Activated CD4-positive, alpha-beta memory T cell treated with anti-CD3 and anti-CD28 coated beads, Interleukin-2, amount 10 ng/mL, durations not matched to agents 7 days and 5 days (primary cell): Measurements from ENCODE around the gene KMT5C. TPM values are rescaled to one million over a fixed set of nuclear protein-coding genes. Genes with fewer than 3 reads are reported as not detected.

Source experiments
- CTCF ChIA-PET: fragments of 350-600 bp; sonication (Branson Sonifier 250); formaldehyde crosslinking; loops from one replicate; lab custom pipeline; 2021; ENCODE audit warnings: antibody characterized with exemption, inconsistent platforms; lab: Charles Lee
- POLR2A ChIA-PET: fragments of 350-600 bp; sonication (Branson Sonifier 250); formaldehyde crosslinking; loops from one replicate; lab custom pipeline; 2021; ENCODE audit warnings: antibody characterized with exemption; lab: Charles Lee
- DNase-seq: peaks from one replicate; pipeline ENCODE4 v3.0.0-alpha.2; 2020
- H3K27ac Mint-ChIP-seq: one replicate; pipeline ENCODE4 v1.8.0; 2021; ENCODE audit warnings: mild to moderate bottlenecking, mixed read lengths
- H3K27me3 Mint-ChIP-seq: one replicate; pipeline ENCODE4 v1.8.0; 2021; ENCODE audit warnings: mixed read lengths
- H3K36me3 Mint-ChIP-seq: one replicate; pipeline ENCODE4 v1.8.0; 2021; ENCODE audit warnings: low read depth, mixed read lengths
- H3K4me1 Mint-ChIP-seq: one replicate; pipeline ENCODE4 v1.8.0; 2021; ENCODE audit warnings: mixed read lengths
- H3K4me3 Mint-ChIP-seq: one replicate; pipeline ENCODE4 v1.8.0; 2021; ENCODE audit warnings: mild to moderate bottlenecking, mixed read lengths
- H3K9me3 Mint-ChIP-seq: one replicate; pipeline ENCODE4 v1.8.0; 2021; ENCODE audit warnings: mixed read lengths
- total RNA-seq, 2 experiments: library from RNA; stranded (reverse); gene quantifications; one replicate each; pipeline ENCODE4 v1.2.3, GENCODE V29; 2021

Gene KMT5C
- total RNA-seq, 2 experiments from 2014 or later, result 27.2 to 28.9 TPM

GRCh38 chr19:55379174-55379573, 39.5 kb downstream of the KMT5C start:
- CTCF ChIA-PET, result no interaction called here
- H3K27me3 Mint-ChIP-seq, result no peaks in the 10 kb centered on the region
- H3K36me3 Mint-ChIP-seq, result peaks cover 15% of the 10 kb centered on the region
- H3K4me3 Mint-ChIP-seq, result no peak overlapping the region
- no peak overlapping the region for H3K27ac Mint-ChIP-seq
- DNase-seq, result no peak
- POLR2A ChIA-PET, result no interaction called here
- H3K4me1 Mint-ChIP-seq, result peaks cover 20% of the 10 kb centered on the region
- no peaks in the 10 kb centered on the region for H3K9me3 Mint-ChIP-seq

- Mint-ChIP-seq H3K27me3 (no peaks in the 10 kb centered on the region), H3K9me3 (no peaks in the 10 kb centered on the region), H3K4me3 (peak overlapping the region; percentile 85), H3K36me3 (peaks cover 29% of the 10 kb centered on the region), H3K27ac (no peak overlapping the region), H3K4me1 (peaks cover 38% of the 10 kb centered on the region)
- CTCF ChIA-PET, result interaction anchor here (0.6 kb wide), 1 partner anchor 240 kb away, joined by 4 read pairs; no protein-coding TSS in a partner anchor
- POLR2A ChIA-PET, result interaction anchor here (0.6 to 3.4 kb wide), 3 partner anchors 9 to 131 kb away, joined by 3 to 17 read pairs (median 3); no protein-coding TSS in a partner anchor
- DNase-seq, result no peak
These were observed 42.3 kb downstream of the KMT5C start for GRCh38 chr19:55382013-55382412.

GRCh38 chr19:55382522-55383054, 42.9 kb downstream of the KMT5C start:
- H3K27me3 Mint-ChIP-seq, result no peaks in the 10 kb centered on the region
- DNase-seq, result no peak
- ChIA-PET POLR2A (interaction anchor here (0.6 to 3.4 kb wide), 9 partner anchors 10 to 132 kb away, joined by 3 to 77 read pairs (median 16); partner anchors contain the start of genes KMT5C, PPP6R1 and UBE2S), CTCF (interaction anchor here (1.5 to 2.4 kb wide), 4 partner anchors 43 to 320 kb away, joined by 3 to 30 read pairs (median 10); partner anchors contain the start of genes KMT5C and RDH13)
- no peaks in the 10 kb centered on the region for H3K9me3 Mint-ChIP-seq
- H3K36me3 Mint-ChIP-seq, result peaks cover 35% of the 10 kb centered on the region
- H3K4me1 Mint-ChIP-seq, result peaks cover 44% of the 10 kb centered on the region
- peak overlapping the region; percentile 85 for H3K4me3 Mint-ChIP-seq
- H3K27ac Mint-ChIP-seq, result peak overlapping the region; percentile 88

GRCh38 chr19:55383279-55384130, 43.8 kb downstream of the KMT5C start:
- peak overlapping the region; percentile 85 for H3K4me3 Mint-ChIP-seq
- no peaks in the 10 kb centered on the region for H3K9me3 Mint-ChIP-seq
- peaks cover 53% of the 10 kb centered on the region for H3K4me1 Mint-ChIP-seq
- ChIA-PET POLR2A (interaction anchor here (1.1 to 3.4 kb wide), 21 partner anchors 8 to 303 kb away, joined by 3 to 77 read pairs (median 7); partner anchors contain the start of genes FIZ1, HSPBP1, KMT5C and PPP1R12C), CTCF (interaction anchor here (1.2 to 2.4 kb wide), 13 partner anchors 20 to 321 kb away, joined by 3 to 30 read pairs (median 6); partner anchors contain the start of genes HSPBP1, KMT5C, RDH13 and UBE2S)
- H3K36me3 Mint-ChIP-seq, result peaks cover 44% of the 10 kb centered on the region
- H3K27ac Mint-ChIP-seq, result peak overlapping the region; percentile 88
- H3K27me3 Mint-ChIP-seq, result no peaks in the 10 kb centered on the region
- DNase-seq, result peak; percentile 29

GRCh38 chr19:55384131-55384919, 44.6 kb downstream of the KMT5C start, which contains the start of gene TMEM238:
TSS of gene TMEM238 (minus strand) at chr19:55384292. CDS start at chr19:55384259, 33 bp downstream.
- Mint-ChIP-seq H3K27me3 (no peaks in the 10 kb centered on the region), H3K9me3 (no peaks in the 10 kb centered on the region), H3K27ac (peak within 1 kb of the TSS; percentile 98), H3K4me1 (peaks cover 61% of the 10 kb centered on the region), H3K4me3 (peak within 1 kb of the TSS; percentile 100), H3K36me3 (peaks cover 49% of the 10 kb centered on the region)
- ChIA-PET CTCF (interaction anchor here (1.0 to 2.4 kb wide), 15 partner anchors 12 to 270 kb away, joined by 3 to 30 read pairs (median 6); partner anchors contain the start of genes HSPBP1, KMT5C, U2AF2 and UBE2S), POLR2A (interaction anchor here (0.8 to 3.4 kb wide), 21 partner anchors 9 to 304 kb away, joined by 3 to 77 read pairs (median 7); partner anchors contain the start of genes FIZ1, HSPBP1, KMT5C and PPP1R12C)
- DNase-seq, result peak; percentile 58

- POLR2A ChIA-PET, result interaction anchor here (0.8 to 10.0 kb wide), 21 partner anchors 9 to 305 kb away, joined by 3 to 224 read pairs (median 7); partner anchors contain the start of genes HSPBP1, KMT5C, PPP1R12C and PPP6R1
These were observed 45.4 kb downstream of the KMT5C start for GRCh38 chr19:55384920-55385723.

GRCh38 chr19:55385724-55386492, 46.2 kb downstream of the KMT5C start, which contains the start of gene RPL28:
TSS of gene RPL28 (plus strand) at chr19:55385932. CDS start at chr19:55386358, 426 bp downstream.
- no peaks in the 10 kb centered on the region for H3K9me3 Mint-ChIP-seq
- H3K27me3 Mint-ChIP-seq, result no peaks in the 10 kb centered on the region
- peak within 1 kb of the TSS; percentile 98 for H3K27ac Mint-ChIP-seq
- DNase-seq, result peak; percentile 99
- H3K36me3 Mint-ChIP-seq, result peaks cover 63% of the 10 kb centered on the region
- H3K4me1 Mint-ChIP-seq, result peaks cover 73% of the 10 kb centered on the region
- POLR2A ChIA-PET, result interaction anchor here (1.1 to 10.0 kb wide), 7 partner anchors 16 to 133 kb away, joined by 3 to 224 read pairs (median 4); partner anchors contain the start of genes KMT5C and UBE2S
- CTCF ChIA-PET, result no interaction called here
- peak within 1 kb of the TSS; percentile 100 for H3K4me3 Mint-ChIP-seq

More at GRCh38 chr19:55384920-55385723, 45.4 kb downstream of the KMT5C start:
- Mint-ChIP-seq H3K36me3 (peaks cover 55% of the 10 kb centered on the region), H3K4me1 (peaks cover 69% of the 10 kb centered on the region), H3K27me3 (no peaks in the 10 kb centered on the region), H3K27ac (peak overlapping the region; percentile 98), H3K9me3 (no peaks in the 10 kb centered on the region), H3K4me3 (peak overlapping the region; percentile 100)
- peak; percentile 97 for DNase-seq
- CTCF ChIA-PET, result interaction anchor here (1.0 to 2.4 kb wide), 12 partner anchors 11 to 269 kb away, joined by 3 to 30 read pairs (median 6); partner anchors contain the start of genes U2AF2 and ZNF865

- Mint-ChIP-seq H3K27me3 (no peaks in the 10 kb centered on the region), H3K4me1 (peaks cover 71% of the 10 kb centered on the region), H3K4me3 (peak overlapping the region; percentile 100), H3K36me3 (peaks cover 61% of the 10 kb centered on the region), H3K27ac (peak overlapping the region; percentile 98), H3K9me3 (no peaks in the 10 kb centered on the region)
- CTCF ChIA-PET, result no interaction called here
- no peak for DNase-seq
- POLR2A ChIA-PET, result interaction anchor here (1.1 to 10.0 kb wide), 7 partner anchors 15 to 133 kb away, joined by 3 to 224 read pairs (median 4); partner anchors contain the start of genes KMT5C and UBE2S
These were observed 46.9 kb downstream of the KMT5C start for GRCh38 chr19:55386493-55386971.

GRCh38 chr19:55387736-55388497, 48.2 kb downstream of the KMT5C start:
- Mint-ChIP-seq H3K27me3 (no peaks in the 10 kb centered on the region), H3K36me3 (peaks cover 58% of the 10 kb centered on the region), H3K27ac (no peak overlapping the region), H3K4me3 (peak overlapping the region; percentile 100), H3K9me3 (no peaks in the 10 kb centered on the region), H3K4me1 (peaks cover 58% of the 10 kb centered on the region)
- POLR2A ChIA-PET, result interaction anchor here (0.8 to 10.0 kb wide), 4 partner anchors 14 to 133 kb away, joined by 3 to 224 read pairs (median 12); partner anchors contain the start of genes KMT5C and UBE2S
- DNase-seq, result no peak
- CTCF ChIA-PET, result interaction anchor here (1.7 kb wide), 1 partner anchor 30 kb away, joined by 5 read pairs; no protein-coding TSS in a partner anchor
